HG03442 (cell line): ENCODE measurements around the gene LRRN4CL.
"Not testable (repeated sequence)": the region's sequence is repeated elsewhere in the genome, so short reads cannot be mapped to it uniquely, and the experiment has no call there.

ENCODE experiments used
- ATAC-seq: cut with Tn5 transposase; IDR thresholded peaks from one replicate; pipeline ENCODE4 v1.9.1; 2021; ENCODE audit warnings: mild to moderate bottlenecking, moderate library complexity; ENCODE audit not compliant: unreplicated experiment

The LRRN4CL gene

DNA sequence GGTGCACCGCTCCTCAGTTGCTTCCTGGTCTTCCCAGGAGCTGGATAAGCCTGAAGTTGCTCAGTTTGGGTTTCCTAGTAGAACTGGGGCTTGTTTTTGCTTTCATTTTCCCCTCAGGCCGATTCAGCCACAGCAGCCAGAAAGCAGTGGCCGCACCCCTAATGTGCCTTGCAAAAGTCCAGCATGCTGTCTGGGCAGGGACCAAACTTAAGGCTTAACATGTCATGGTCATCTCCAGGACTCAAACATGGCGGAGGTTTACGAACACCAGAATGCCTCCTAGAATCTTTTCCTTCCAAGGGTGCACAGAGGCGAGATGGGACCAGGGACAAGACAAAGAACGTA lies 20.6 kb upstream of the LRRN4CL start:
- no peak for ATAC-seq

DNA sequence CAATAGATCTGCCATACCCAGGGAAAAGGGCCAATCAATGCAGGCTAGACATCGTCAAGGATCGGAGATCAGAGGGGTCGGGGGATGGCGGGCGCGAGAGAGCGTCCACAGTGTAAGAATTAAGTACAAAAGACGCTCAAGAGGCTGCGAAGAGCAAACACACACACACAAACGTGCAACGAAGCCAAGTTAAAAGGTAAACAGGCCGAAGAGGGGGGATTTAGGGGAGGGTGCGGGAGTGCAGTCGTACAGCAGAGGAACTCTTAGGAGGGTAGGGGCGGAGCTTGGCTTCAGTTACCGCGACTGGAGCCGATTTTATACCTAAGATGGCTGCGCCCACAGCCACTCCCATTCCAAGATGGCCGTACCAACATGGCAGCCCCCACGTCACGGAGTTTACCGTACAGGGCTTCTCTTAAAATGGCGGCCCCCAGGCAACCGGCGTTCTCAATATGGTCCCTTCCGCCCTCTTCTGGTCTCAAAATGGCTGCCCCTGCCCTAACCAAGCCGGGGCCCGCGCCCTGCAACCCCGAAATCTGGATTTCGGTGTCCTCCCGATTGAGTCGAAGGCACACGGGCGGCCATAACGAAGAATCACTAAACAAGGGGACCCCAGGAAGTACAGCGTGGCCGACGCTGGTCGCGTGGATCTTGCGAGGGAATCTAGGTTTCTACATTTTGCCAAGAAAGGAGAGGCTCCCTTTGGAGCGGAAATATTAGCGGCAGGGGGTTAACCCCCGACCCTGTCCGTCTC lies 20.1 kb upstream of the LRRN4CL start:
- peak; percentile 61 for ATAC-seq

DNA sequence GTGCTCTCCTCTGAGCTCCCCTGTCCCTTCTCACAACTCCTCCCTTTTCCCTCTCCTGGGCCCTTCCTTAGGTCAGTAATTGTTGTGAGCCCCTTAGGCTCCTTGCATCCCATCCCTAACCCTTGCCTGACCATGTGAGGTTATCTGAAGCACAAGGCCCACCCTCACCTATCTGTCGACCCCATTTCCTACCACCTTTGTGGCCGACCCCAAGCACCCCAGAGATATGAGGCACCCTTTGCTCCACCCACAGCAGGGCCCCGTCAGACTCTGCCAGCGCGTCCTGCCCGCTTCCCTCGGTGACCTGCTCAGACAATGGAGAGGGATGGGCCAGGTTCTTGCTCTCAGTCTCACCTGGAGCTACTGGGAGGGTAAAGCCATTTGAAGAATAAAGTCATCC lies 19.5 kb upstream of the LRRN4CL start:
- no peak for ATAC-seq

DNA sequence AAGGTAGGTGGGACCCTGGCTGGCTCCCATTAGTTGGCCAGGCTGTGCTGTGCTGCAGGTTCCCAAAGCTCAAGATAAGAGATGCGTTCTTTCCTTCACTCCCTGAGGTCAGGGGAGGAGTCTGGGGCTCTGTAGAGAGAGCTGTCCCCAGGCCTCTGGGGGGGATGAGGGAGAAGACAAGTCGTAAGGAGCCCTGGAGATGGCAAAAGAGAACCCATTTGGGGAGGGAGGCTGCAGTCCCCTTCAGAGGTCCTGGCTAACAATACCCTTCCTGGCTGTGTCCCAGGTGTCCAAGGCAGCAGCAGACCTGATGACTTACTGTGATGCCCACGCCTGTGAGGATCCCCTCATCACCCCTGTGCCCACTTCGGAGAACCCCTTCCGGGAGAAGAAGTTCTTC lies 19.1 kb upstream of the LRRN4CL start:
- ATAC-seq = no peak

DNA sequence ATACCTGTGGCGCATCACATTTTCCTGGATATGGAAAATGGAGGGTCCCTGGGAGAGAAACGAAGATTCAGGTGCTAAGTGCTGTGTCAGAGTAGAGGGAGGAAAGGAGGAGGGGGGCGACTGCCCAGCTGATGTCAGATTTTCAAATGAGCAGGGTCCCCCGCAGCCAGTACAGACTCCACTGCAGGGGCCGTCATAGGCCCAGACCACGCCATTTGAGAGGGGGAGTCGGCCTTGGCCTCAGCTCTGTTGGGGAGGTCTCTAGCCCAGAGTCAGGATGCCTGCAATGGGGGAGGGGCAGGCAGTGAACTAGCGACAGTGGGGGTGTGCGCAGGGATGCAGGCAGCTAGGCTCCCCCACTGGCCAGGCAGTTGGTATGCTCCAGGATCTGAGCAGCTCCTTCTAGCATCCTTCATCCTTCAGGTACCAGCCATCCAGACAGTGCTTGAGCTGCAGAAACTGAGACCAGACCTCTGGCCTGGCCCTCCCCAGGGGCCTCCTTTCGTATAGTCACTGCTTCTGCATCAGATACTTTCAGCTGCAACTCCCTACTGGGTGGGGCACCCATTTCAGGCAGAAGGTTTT lies 18.0 kb upstream of the LRRN4CL start, which contains the start of the genes BSCL2 and GNG3:
Gene BSCL2 (minus strand): TSS at position 148 of the 585 bp plus-strand sequence. CDS start 229 bp downstream, outside the sequence.
Gene GNG3 (plus strand): TSS at position 400 of the 585 bp plus-strand sequence. CDS start 620 bp downstream, outside the sequence.
- ATAC-seq = no peak

DNA sequence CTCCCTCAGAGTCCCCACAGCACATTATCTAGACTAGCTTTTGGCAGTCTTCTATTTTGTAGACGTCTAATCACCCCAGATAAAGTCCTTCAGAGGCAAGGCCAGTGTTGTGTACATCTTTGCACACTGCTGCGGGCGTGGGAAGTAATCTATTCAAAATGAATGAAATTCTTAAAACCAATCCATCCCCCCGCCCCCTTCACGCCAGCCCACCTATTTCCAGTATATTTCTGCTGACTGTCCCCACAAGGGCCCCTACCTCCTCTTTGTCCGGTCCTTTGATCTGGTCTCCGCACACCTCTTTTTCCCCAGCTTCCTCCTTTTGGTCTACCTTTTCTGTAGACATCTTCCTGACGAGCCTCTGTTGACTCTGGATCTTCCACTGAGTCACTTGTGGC lies 17.5 kb upstream of the LRRN4CL start:
- ATAC-seq = no peak

DNA sequence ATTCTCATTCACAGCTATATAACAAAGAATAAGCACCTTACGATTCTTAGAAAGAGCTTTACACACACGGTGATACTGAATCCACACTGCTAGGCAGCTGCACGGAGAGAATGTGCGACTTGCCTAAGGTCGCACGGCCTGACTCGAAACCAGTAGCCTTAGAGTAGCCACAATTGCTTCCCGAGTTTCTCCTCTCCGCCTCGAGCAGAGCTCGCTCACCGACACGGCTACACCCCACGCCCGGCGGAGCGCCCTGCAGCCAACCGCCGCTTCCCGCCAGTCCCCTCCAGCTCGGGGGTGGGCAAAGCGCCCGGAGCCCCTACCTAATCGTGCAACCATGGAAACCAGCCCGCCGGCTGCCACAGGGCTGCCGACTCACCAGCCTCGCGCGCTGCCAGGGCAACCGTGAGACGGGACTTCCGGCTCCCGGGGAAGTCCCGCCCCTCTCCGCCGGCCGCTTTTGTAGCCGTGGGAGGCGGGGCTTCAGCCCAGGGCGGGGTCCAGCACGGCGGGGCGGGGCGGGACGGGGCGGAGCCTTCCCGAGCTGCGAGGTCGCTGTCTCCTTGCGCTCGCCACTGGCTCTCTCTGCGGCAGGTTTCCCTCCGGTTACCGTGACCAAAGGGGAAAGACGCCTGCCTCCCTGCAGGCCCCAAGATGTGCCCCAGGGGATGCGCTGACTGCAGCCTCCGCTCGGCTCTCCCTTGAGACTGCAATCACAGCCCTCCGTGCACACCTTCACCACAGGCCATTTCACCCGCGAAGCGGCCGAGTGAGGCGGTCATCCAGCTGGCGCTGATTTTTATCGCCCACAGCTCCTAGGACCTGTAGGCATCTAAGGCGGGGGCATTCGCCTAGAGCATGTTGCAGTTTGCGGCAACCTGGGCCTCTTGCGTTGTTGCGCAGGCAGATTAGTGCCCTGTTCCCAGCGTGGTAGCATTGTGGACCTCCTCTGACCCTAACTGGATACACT lies 16.8 kb upstream of the LRRN4CL start:
- ATAC-seq = peak; percentile 65

DNA sequence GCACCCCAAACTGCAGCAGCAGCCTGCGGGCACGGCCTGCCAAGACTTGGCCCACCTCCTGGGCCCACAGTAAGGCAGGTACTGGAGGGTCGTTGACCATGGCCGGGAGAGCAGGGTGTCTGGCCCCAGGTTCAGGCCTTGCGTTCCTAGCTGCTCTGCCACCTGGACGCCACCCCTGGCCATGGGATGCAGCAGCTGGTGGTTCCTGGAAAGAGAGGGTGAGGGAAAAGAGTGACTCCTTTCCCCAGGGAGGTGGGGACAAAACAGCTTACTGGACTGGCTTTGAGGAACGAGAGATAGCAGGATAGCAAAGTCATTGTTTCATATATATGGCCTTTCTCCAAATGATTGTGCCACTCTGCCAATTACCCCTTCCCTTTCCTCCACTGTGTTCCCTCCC lies 16.1 kb upstream of the LRRN4CL start:
- no peak for ATAC-seq

DNA sequence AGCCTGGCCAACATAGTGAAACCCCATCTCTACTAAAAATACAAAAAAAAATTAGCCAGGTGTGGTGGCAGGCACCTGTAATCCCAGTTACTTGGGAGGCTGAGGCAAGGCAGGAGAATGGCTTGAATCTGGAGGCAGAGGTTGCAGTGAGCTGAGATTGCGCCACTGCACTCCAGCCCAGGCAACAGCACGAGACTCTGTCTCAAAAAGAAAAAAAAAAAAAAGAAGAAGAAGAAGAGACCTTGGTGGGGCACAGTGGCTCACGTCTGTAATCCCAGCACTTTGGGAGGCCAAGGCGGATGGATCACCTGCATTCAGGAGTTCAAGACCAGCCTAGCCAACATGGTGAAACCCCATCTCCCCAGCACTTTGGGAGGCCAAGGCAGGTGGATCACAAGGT lies 14.6 kb upstream of the LRRN4CL start:
- not testable (repeated sequence) for ATAC-seq

DNA sequence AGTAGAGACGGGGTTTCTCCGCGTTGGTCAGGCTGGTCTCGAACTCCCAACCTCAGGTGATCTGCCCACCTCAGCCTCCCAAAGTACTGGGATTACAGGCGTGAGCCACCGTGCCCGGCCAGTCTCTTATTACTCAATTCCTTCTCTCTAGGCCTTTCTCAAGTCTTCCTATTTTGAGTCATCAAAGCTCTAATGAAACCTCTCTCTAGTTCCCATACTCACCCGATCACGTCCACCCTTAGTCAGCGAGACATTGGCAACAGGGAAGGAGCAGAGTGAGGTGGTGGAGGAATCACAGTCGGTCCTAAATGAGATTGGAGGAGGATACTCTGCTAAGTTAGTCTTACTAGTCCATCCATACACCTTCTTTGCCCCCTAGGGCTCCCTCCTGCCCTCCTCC lies 12.9 kb upstream of the LRRN4CL start:
- ATAC-seq = no peak

DNA sequence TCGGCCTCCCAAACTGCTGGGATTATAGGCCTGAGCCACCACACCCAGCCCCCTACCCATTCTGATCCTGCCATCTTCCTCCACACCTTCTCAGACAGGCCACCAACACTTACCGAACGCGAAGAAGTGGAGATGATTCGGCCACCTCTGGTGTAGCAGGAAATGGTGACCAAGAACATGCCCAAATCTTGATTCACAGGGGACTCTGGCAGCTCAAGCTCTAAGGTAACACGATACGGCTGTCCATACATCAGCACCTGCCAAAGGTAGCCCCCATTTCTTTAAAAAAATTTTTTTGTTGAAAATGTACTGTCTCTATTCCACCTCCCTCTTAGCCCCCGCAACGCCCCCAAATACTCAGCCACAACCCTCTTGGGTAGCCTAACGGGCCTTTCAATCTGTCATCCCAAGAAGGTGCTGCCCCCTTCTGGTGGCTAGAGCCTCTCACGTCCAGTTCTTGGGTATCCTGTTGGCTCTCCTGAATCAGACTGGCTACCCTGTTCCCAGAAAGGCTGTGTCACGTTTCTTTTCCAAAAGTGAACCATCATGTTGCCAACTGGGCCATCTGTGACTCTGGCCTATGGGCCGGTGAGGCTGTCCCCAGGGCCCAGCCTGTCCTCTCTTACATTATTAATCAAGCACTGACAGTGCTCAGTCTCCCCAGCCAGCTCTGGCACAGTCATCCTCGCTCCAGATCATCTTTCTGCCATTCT lies 5.3 kb upstream of the LRRN4CL start:
- ATAC-seq = no peak

DNA sequence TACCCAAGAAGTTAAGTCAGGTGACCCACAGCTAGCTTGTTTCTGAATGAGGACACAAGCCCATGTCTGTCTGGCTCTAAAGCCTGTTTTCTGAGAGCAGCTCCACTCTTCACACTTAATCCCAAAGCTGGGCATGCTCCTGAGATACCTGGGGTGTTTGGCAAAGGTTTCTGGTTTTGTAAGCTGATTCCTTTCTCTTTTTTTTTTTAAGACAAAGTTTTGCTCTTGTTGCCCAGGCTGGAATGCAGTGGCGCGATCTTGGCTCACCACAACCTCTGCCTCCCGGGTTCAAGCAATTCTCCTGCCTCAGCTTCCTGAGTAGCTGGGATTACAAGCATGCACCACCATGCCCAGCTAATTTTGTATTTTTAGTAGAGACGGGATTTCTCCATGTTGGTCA lies 4.3 kb upstream of the LRRN4CL start:
- not testable (repeated sequence) for ATAC-seq

DNA sequence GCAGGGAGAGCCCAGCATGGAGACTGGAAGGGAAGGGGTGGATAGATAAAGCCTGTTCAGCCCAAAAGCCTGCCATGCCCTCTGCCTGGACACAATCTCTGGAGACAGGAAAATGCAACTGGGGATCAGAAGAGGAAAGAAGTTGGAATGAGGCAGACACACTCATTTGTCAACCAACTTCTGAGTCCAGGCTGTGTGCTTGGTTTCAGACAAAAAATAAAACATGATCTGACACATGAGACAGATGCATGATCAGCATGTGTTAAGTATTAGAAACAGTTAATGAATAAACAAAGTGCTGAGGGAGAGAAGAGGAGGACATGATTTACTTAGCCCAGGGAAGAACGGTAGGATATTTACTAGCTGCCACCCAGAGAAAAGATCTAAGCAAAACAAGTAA lies 839 bp downstream of the LRRN4CL start:
- no peak for ATAC-seq

DNA sequence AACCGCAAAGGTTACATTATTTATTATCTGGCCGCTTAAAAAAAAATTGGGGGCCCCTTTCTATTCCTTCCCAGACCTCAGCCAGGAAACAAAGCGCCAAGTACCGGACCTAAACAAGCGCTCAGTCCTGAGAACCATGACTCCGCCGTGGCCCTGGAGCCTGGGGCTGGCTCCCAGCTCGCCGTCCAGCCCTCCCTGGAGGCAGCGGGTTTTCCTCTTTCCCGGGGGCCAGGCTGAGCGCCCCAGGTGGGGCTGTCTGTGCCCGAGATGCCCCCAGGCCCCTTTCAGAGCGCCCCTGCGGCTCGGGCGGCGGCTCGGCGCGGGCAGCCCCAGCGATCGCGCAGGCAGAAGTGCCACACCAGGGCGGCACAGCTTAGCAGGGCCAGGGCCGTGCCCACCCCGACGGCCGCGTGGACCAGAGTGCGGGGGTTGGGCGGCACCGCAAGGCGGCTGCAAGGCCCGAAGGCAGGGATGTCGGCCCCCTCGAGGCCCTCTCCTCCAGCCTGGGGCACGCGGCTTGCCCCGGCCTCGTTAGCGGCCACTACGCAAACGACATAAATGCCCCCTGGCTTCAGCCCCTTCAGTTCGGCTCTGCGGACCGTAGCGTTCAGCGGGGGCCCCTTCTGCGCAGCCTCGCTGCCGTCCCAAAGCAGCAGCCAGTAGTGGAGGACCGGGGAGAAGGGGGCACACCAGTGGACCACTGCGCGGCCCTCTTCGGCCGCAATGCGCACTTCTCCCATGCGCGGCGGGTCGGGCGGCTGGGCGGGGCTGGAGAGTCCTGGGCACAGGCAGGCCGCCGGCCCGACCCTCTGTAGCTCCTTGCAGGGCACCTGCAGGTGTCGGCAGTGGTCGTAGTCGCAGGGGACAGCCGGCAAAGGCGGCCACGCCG lies 1.6 kb downstream of the LRRN4CL start:
- no peak for ATAC-seq

DNA sequence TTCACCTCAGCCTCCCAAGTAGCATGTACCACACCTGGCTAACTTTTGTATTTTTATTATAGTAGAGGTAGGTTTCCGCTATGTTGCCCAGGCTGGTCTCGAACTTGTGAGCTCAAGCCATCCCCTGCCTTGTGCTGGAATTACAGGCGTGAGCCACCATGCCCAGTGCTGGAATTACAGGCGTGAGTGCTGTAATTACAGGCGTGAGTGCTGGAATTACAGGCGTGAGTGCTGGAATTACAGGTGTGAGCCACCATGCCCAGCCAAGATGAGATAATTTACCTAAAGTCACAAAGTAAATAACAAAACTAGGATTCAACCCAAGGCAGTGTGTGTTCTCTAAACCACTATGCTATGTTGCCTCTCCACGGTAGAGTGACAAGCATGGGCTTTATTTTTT lies 6.8 kb downstream of the LRRN4CL start:
- no peak for ATAC-seq

DNA sequence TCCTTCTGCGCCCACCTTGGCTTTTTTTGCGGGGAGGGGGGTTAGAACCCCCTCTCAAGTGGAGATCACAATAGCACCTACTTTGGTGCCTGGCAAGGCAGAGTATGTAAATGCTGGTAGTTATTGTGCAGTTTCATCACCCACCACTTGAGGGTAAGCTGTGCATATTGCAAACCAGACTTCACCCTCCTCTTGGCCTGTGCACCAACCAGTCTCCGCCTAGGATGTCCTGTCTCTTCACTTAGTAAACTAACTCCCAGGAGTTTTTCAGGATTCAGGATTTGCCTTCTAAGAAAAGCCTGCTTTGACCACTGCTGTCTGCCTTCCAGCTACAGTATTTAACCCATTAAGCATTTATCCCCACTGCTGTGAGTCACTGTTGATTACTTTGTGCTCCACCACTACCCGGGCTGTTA lies 8.5 kb downstream of the LRRN4CL start:
- peak; percentile 46 for ATAC-seq

DNA sequence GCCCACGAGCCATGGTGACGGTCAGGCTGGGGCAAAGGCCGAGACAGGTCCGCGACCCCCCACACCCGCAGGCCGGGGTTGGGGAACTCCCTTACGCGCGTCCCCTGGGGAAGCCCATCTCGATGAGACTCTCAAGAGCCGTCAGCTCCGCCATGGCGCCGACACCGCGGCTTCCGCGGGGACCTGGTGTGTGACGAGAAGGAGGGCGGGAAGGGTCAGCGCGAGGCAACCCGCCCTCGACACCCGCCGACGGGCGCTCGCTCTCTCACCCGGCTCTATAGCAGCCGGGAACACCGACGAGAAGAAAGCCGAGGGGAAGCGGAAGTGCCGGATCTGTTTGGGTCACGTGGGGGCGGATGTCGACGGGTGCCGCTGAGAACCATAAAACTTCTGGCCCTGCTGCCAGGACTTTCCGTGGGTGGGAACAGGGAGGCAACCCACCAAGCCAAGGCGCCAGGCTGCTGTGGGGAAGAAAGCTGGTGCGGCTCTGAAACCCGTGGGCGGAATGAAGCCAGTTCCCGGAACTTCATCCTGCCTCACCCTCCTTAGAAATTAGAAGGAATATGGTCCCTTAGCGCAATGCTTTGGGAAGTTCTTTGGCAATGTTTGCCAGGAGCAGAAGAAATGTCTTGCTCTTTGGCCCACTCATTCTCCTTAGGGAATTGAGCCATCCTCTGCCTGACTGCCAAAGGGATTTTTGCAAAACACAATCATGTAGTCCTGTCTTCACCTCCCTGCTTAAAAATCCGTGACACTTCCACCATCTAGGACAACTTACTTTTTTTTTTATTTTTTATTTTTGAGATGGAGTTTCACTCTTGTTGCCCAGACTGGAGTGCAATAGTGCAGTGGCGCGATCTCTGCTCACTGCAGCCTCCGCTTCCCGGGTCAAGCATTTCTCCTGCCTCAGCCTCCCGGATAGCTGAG lies 10.3 kb downstream of the LRRN4CL start, which contains the start of gene UBXN1:
Gene UBXN1 (minus strand): TSS at position 304 of the 927 bp plus-strand sequence. CDS start 150 bp downstream, at position 154.
- ATAC-seq = peak; percentile 65

DNA sequence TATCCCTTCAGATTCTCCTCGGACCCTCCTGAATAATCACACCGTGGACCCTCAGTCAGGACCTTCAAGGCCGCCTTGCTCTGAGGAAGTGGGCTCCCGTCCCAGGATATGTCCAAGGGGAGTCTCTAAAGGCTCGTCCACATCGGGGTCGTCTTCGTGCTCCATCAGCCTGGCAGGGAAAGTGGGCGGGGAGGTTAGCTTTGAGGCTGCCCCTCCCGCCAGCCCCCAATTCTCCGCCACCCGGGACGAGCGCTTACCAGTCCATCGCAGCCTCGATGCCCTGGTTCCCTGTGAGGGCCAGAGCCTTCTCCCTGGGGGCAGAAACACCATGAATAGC lies 10.9 kb downstream of the LRRN4CL start:
- ATAC-seq = peak; percentile 9

DNA sequence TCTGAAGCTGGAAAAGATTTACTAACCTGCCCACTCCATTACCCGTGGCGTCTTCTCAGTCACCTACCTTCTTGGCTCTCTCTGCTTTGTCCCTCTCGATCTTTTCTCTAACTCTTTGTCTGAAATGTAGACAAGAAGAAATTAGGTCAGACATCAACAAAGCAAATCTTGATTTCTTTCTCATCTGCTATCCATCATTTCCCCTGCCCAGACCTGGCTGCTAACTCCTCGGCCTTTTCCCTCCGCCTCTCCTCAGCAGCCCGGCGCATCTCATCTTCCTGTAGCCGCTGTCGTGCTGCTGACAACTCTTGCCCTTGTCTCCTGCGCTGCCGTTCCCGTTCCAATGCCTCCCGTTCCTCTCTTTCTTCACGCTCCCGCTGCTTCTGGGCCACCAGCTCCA lies 11.6 kb downstream of the LRRN4CL start:
- no peak for ATAC-seq
